ENCODE measurements around the gene PMFBP1.

Gene PMFBP1

GRCh38 chr16:72107371-72107770 is 64.6 kb downstream of the PMFBP1 start:
- Histone ChIP-seq H3K9ac (ENCODE audit: low read length) (no peak overlapping the region), H3K4me3 (ENCODE audit: low read depth, low read length, poor library complexity, severe bottlenecking) (no peak overlapping the region), H3K9me2 (ENCODE audit: low read depth, low read length) (no peaks in the 10 kb centered on the region), H2AFZ (ENCODE audit: low read length) (no peak overlapping the region), H3K27me3 (ENCODE audit: insufficient read depth, low read length) (no peaks in the 10 kb centered on the region), H4K20me1 (ENCODE audit: insufficient read depth, low read length) (no peaks in the 10 kb centered on the region), H3K4me1 (ENCODE audit: insufficient read depth, low read length, severe bottlenecking) (no peaks in the 10 kb centered on the region), H3K27ac (ENCODE audit: low read depth, low read length, poor library complexity, severe bottlenecking) (no peak overlapping the region), H3K36me3 (ENCODE audit: insufficient read depth, low read length) (peaks cover 99% of the 10 kb centered on the region), H3F3A (ENCODE audit: insufficient read depth, low read length) (no peaks in the 10 kb centered on the region), H3K4me2 (ENCODE audit: low read length) (no peak overlapping the region), H3K79me2 (ENCODE audit: insufficient read depth, low read length) (no peaks in the 10 kb centered on the region), H3K9me3 (ENCODE audit: low read length) (no peaks in the 10 kb centered on the region)
- TF ChIP-seq CTCF (IDR thresholded peaks at IDR 0.05; ENCODE audit: low read length) (no peak), EZH2 (IDR thresholded peaks at IDR 0.05; ENCODE audit: borderline replicate concordance, low read length) (no peak)

GRCh38 chr16:72105978-72106377 is 66.0 kb downstream of the PMFBP1 start:
- Histone ChIP-seq H3K9ac (ENCODE audit: low read length) (no peak overlapping the region), H3K36me3 (ENCODE audit: insufficient read depth, low read length) (peaks cover 99% of the 10 kb centered on the region), H3K27ac (ENCODE audit: low read depth, low read length, poor library complexity, severe bottlenecking) (no peak overlapping the region)

GRCh38 chr16:72104905-72105304 is 67.0 kb downstream of the PMFBP1 start:
- Histone ChIP-seq H4K20me1 (ENCODE audit: insufficient read depth, low read length) (no peaks in the 10 kb centered on the region), H3K4me1 (ENCODE audit: insufficient read depth, low read length, severe bottlenecking) (no peaks in the 10 kb centered on the region), H3K9ac (ENCODE audit: low read length) (no peak overlapping the region), H3K27ac (ENCODE audit: low read depth, low read length, poor library complexity, severe bottlenecking) (no peak overlapping the region), H3K9me3 (ENCODE audit: low read length) (no peaks in the 10 kb centered on the region), H3K36me3 (ENCODE audit: insufficient read depth, low read length) (peaks cover 99% of the 10 kb centered on the region), H3K9me2 (ENCODE audit: low read depth, low read length) (no peaks in the 10 kb centered on the region), H3K4me3 (ENCODE audit: low read depth, low read length, poor library complexity, severe bottlenecking) (no peak overlapping the region), H3F3A (ENCODE audit: insufficient read depth, low read length) (no peaks in the 10 kb centered on the region), H3K27me3 (ENCODE audit: insufficient read depth, low read length) (no peaks in the 10 kb centered on the region), H3K79me2 (ENCODE audit: insufficient read depth, low read length) (no peaks in the 10 kb centered on the region), H2AFZ (ENCODE audit: low read length) (no peak overlapping the region), H3K4me2 (ENCODE audit: low read length) (no peak overlapping the region)
- TF ChIP-seq CTCF (IDR thresholded peaks at IDR 0.05; ENCODE audit: low read length), result no peak
- TF ChIP-seq EZH2 (IDR thresholded peaks at IDR 0.05; ENCODE audit: borderline replicate concordance, low read length), result no peak

More at GRCh38 chr16:72105978-72106377, 66.0 kb downstream of the PMFBP1 start:
- TF ChIP-seq CTCF (IDR thresholded peaks at IDR 0.05; ENCODE audit: low read length) (no peak), EZH2 (IDR thresholded peaks at IDR 0.05; ENCODE audit: borderline replicate concordance, low read length) (no peak)
- H3K4me2 ChIP-seq (ENCODE audit: low read length), result no peak overlapping the region
- H3K27me3 ChIP-seq (ENCODE audit: insufficient read depth, low read length), result no peaks in the 10 kb centered on the region
- H3K9me2 ChIP-seq (ENCODE audit: low read depth, low read length), result no peaks in the 10 kb centered on the region
- no peaks in the 10 kb centered on the region for H3F3A ChIP-seq (ENCODE audit: insufficient read depth, low read length)
- no peak overlapping the region for H2AFZ ChIP-seq (ENCODE audit: low read length)
- H3K79me2 ChIP-seq (ENCODE audit: insufficient read depth, low read length), result no peaks in the 10 kb centered on the region
- no peaks in the 10 kb centered on the region for H3K9me3 ChIP-seq (ENCODE audit: low read length)
- H3K4me1 ChIP-seq (ENCODE audit: insufficient read depth, low read length, severe bottlenecking), result no peaks in the 10 kb centered on the region
- H4K20me1 ChIP-seq (ENCODE audit: insufficient read depth, low read length), result no peaks in the 10 kb centered on the region
- H3K4me3 ChIP-seq (ENCODE audit: low read depth, low read length, poor library complexity, severe bottlenecking), result no peak overlapping the region
